SU-DHL-6 (cell line): ENCODE results near the gene EPHA8.

Experiments
- EZH2phosphoT487 ChIP-seq: fragments of 200-600 bp; sonication (generic), shearing (Covaris generic); conservative IDR thresholded peaks from 2 replicates; pipeline ENCODE4 v1.6.1; 2018; ENCODE audit warnings: mild to moderate bottlenecking, antibody characterized with exemption, low read length, moderate library complexity, mixed read lengths
- TF ChIP-seq, protein P1 (sequence below): fragments of 200-600 bp; sonication (generic); IDR thresholded peaks from one replicate; pipeline ENCODE4 v1.5.1; 2017; ENCODE audit warnings: antibody characterized with exemption, mild to moderate bottlenecking, low read length, moderate library complexity; ENCODE audit not compliant: insufficient read depth, poor library complexity, severe bottlenecking

DNA sequence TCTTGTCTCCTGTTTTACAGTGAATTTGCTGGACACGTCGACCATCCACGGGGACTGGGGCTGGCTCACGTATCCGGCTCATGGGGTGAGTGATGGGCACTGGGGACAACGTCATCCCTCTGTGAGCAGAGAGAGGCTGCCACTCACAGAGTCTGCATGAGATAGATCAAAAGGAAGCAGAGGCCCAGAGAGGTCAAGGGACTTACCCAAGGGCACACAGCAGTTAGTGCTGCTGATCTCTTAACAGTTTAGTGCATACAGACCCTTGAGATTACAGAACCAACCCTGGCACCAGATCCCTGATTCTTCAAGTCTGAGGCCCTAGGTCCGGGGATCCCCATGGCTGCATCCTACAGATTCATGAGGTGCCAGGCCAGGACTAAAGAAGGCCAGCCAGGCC, 6.0 kb downstream of the EPHA8 start:
- no peak for TF ChIP-seq EZH2phosphoT487
- TF ChIP-seq, protein P1, sequence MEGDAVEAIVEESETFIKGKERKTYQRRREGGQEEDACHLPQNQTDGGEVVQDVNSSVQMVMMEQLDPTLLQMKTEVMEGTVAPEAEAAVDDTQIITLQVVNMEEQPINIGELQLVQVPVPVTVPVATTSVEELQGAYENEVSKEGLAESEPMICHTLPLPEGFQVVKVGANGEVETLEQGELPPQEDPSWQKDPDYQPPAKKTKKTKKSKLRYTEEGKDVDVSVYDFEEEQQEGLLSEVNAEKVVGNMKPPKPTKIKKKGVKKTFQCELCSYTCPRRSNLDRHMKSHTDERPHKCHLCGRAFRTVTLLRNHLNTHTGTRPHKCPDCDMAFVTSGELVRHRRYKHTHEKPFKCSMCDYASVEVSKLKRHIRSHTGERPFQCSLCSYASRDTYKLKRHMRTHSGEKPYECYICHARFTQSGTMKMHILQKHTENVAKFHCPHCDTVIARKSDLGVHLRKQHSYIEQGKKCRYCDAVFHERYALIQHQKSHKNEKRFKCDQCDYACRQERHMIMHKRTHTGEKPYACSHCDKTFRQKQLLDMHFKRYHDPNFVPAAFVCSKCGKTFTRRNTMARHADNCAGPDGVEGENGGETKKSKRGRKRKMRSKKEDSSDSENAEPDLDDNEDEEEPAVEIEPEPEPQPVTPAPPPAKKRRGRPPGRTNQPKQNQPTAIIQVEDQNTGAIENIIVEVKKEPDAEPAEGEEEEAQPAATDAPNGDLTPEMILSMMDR, result no peak
